GM10248 (cell line): ENCODE results near the gene GRID1.

ENCODE experiments used
- CTCF ChIA-PET: fragments of 300-600 bp; sonication (Branson Sonifier 250); formaldehyde crosslinking; extraction: SDS; loops from one replicate; lab custom pipeline; 2021; ENCODE audit warnings: antibody characterized with exemption; lab: Yijun Ruan, JAX
- POLR2A ChIA-PET: fragments of 350-650 bp; sonication (Branson Sonifier 250); formaldehyde crosslinking; extraction: SDS; loops from one replicate; lab custom pipeline; 2020; ENCODE audit warnings: antibody characterized with exemption; lab: Yijun Ruan, JAX
- DNase-seq: peaks from one replicate; pipeline ENCODE4 v3.0.0; 2012; ENCODE audit errors: extremely low spot score
- CTCF ChIP-seq: IDR thresholded peaks from 2 replicates; pipeline ENCODE4 v1.5.1; 2012; ENCODE audit warnings: mild to moderate bottlenecking, low read depth; ENCODE audit errors: extremely low read depth, missing control alignments, control extremely low read depth

Gene GRID1

DNA sequence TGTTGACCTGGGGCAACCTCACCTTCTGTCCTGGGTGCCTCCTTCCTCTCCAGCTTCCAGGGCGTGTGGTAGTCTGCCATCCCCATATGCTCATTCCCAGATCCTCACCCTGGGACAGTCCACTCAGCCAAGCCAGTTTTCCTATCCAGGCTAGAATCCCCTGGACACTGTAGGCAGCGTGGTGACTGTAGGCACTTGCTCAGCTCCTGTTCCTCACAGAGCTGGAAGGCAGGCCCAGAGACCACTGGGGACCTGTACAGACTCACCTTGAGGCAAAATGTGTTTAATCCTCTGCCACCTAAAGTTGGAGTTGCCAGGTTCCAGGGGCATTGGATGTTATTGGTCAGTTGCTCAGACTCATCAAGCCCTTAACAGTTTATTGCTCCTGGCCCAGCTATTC is 2.4 kb upstream of the GRID1 start:
- POLR2A ChIA-PET = no interaction called here
- CTCF ChIA-PET = interaction anchor here (1.3 kb wide), 1 partner anchor 20 kb away, joined by 3 read pairs; no protein-coding TSS in a partner anchor
- TF ChIP-seq CTCF = no peak
- no peak for DNase-seq

DNA sequence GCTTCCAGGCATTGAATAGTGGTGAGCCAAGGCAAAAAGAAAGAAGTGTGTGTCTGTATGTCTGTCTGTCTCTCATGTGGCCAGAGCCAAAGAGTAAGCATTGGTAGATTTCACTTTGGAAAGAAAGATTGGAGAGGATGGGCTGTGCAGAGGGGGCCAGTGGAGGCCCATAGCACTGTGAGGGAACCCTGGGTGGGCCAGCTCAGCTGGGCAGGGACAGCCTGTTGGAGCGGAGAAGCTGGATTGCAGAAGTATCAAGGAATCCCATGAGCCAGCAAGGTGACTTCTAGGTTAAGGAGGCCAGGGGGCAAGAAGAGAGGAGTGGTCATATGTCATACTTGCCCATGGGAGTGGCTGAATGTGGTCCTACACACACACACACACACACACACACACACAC is 1.5 kb upstream of the GRID1 start:
- TF ChIP-seq CTCF = no peak
- CTCF ChIA-PET = no interaction called here
- POLR2A ChIA-PET = no interaction called here
- DNase-seq = no peak

- POLR2A ChIA-PET = no interaction called here
- no peak for DNase-seq
- CTCF ChIA-PET = no interaction called here
These were observed 757 bp upstream of the GRID1 start for GRCh38 chr10:86367152-86367951.

DNA sequence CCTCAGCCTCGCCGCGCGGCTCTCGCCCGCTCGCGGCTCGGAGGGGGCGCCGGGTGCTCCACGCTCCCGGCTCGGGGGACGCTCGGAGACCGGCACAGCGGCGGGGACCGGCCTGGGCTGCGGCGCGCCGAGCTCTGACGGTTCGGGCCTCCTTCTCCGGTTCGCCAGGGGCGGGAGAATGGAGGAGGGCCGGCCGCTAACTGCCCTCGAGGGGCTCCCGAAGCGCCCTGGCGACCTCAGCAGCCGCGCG is 232 bp upstream of the GRID1 start:
- no peak for DNase-seq
- ChIA-PET POLR2A (no interaction called here), CTCF (no interaction called here)
- TF ChIP-seq CTCF = no peak

More at GRCh38 chr10:86367152-86367951, 757 bp upstream of the GRID1 start:
- no peak for TF ChIP-seq CTCF

GRCh38 chr10:86365346-86366032 is 1.1 kb downstream of the GRID1 start:
- no peak for TF ChIP-seq CTCF
- ChIA-PET POLR2A (no interaction called here), CTCF (interaction anchor here (1.2 kb wide), 2 partner anchors 8 to 11 kb away, joined by 4 read pairs; no protein-coding TSS in a partner anchor)
- DNase-seq = no peak

- ChIA-PET CTCF (interaction anchor here (1.1 to 1.2 kb wide), 3 partner anchors 9 to 35 kb away, joined by 4 read pairs; no protein-coding TSS in a partner anchor), POLR2A (no interaction called here)
- TF ChIP-seq CTCF = no peak
- no peak for DNase-seq
These were observed 1.9 kb downstream of the GRID1 start for GRCh38 chr10:86364491-86365345.
